Activated CD4-positive, alpha-beta T cell treated with anti-CD3 and anti-CD28 coated beads, Interleukin-2, Interleukin-6, amounts not matched to agents 100 ng/mL and 50 ng/mL, durations not matched to agents 16 hours and 8 hours (primary cell): ENCODE results near the gene KISS1.

Experiments
- DNase-seq: peaks from one replicate; pipeline ENCODE4 v3.0.0-alpha.2; 2020

KISS1 gene

DNA sequence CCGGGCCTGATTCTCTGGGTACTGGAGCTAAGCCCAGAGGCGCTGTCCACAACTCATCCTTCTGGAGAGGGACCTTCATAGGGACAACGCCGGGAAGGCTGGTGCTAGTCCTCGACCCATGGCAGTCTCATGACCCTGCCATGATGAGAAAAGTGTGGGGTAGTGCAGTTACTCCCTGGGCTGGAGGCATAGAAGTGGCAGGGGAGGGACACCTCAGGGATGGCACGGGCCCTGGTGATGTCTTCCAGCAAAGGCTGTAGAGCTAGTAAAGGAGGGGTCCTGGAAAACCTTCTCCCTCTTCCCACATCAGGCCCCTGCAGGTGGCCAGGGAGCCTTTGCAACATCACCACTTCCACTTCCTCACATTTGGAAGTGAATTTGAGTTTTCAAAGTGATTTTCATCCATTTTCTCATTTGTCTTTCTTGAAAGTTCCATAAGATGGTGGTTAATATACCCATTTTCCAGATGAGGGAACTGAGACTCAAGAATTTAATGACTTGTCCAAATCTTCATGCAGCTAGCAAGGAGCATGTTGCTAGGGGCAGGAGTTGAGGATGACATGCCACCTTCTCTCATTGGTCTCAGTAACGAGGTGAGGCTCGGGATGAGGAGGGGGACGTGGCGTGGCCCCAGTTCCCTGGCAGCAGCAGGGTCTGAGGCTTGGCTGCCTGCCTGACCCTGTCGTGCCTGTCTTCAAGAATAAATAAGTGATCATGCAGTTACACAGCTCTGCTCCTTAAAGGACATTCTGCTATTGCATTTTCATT is 20.8 kb upstream of the KISS1 start:
- DNase-seq = no peak

DNA sequence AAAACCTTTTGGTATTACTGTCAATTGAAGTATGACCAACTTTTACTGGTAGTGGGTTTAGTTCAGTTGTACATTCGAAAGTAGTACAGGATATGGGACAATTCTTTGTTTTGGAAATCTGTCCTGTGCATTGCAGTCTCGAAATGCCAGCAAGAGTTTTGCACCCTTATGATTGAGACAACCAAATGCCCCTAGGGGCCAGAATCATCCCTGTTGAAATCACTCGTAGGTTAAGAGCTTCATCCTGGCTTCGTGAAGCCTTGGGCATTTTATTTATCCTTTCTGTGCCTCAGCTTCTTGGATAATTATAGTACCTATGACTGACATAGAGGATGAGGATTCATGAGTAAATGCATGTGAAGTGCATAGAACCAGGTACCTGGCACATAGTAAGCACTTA is 19.9 kb upstream of the KISS1 start:
- DNase-seq = no peak

DNA sequence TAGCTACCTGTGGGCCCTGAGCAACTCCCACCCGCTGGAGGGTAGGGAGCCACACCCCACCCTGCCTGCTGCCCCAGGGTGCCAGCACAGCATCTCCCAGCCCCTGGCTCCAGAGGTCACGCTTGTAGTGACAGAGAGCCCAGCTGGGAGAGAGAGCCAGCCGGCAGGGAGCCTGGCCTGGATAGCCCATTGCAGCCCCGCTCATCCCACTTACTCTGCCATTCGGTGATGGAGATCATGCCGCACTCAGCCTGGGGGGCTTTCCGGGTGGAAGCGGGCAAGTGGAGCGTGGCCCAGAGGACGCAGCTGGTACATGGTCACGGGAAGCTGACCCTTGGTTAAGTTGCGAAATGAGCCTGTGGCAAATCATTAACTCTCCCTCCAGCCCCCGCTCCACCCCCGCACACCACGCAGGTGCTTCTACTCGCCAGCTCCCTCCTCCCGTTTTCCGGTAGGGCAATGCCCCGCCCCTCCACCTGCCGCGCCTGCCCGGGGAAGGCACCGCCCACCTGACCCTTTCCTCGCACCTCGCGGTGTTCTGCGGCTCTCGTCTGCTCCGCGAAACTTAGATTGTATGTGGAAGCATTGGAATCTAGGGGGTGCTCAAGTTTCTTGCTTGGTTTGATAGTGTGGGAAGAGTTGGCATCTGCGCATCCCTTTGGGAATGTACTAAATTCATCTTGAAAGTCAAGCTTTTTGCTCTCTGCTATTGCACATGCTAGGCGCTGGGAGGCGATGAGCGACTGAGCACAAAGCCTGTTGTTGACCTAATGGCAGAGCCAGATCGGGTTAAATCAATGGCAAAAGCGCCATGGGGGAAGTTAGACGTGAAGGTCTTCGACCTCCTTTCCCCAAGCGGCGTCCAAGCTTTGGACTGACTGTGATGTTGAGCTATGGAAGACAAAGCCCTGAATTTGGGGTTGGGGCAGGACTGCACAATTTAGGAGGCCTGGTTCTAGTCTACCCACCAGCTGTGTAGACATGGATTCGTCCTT is 17.7 kb upstream of the KISS1 start, which contains the start of gene GOLT1A:
Gene GOLT1A (minus strand): TSS at position 321 of the 995 bp plus-strand sequence. CDS start 82 bp downstream, at position 239.
- DNase-seq = peak; percentile 41

DNA sequence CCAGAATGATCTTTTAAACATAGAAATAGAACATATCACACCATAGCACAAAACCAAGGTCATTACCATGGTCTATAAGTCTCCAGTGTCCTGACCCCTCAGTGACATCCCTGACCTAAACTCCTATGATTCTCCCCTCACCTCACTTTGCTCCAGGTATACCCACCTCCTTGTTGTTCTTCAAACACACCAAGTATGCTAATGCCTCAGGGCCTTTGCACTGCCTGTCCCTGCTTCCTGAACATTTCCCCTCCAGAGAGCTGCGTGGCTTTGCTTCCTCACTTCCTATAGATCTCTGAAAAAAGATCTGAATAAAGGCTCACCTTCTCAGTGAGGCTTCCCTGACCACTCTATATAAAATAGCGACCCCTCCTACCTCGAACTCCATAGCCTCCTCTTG is 16.4 kb upstream of the KISS1 start:
- no peak for DNase-seq

DNA sequence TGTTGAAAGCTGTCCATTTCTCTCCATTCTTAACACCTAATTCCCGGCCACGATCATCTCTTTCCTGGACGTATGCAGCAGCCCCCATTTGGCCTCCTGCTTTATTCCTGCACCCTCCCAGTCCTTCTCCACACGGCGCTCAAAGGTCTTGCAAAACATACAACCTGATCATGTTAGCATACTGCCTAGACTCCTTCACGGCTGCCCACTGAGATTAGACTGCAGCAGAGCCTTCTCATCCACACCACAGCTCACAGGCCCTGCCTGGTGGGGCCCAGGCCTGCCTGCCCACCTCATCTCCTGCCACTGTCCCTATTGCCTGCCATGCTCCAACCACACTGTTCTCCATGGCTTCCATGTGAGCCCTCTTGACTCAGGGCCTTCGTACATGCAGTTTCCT is 14.8 kb upstream of the KISS1 start:
- DNase-seq = no peak

DNA sequence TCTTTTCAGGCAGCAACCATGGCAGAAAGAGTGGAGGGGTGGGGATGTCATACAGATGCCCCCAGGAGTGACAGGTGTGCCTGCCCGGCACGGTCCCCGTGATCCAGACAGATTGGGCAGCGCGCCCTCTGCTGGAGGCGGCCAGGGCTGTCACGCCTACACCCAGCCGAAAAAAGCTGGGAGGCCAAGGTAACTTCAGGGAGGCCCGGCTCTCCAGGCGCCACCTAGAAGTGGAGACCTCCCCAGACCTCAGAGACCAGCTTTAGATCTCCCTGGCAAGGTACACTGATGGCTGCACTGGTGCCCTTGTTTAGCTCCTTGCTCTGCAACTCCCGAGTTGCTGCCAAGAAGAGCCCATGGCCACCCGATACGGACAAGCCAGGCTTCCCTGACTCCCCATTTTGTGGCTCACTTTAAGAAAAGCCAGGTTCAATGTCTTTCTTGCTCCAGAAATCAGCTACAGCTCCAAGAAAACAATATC is 10.9 kb upstream of the KISS1 start:
- DNase-seq = peak; percentile 78

DNA sequence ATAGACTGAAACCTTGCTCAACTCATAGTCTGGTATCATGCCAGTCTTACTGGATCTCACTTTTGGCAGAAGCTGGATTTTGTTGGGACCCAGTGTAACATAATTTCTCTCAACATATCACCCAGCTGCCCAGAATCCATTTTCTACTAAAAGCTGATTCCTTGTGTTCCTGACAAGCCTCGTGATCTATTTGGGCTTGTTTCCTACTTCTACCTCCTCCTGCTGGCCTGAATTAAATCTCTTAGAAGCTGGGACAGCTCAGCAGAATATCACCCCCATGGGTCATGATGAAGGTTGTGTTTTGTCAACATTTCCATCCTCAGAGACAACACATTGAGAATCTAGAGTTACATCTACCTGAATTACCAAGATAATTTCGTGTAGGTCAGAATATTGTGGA is 9.8 kb upstream of the KISS1 start:
- DNase-seq = no peak

DNA sequence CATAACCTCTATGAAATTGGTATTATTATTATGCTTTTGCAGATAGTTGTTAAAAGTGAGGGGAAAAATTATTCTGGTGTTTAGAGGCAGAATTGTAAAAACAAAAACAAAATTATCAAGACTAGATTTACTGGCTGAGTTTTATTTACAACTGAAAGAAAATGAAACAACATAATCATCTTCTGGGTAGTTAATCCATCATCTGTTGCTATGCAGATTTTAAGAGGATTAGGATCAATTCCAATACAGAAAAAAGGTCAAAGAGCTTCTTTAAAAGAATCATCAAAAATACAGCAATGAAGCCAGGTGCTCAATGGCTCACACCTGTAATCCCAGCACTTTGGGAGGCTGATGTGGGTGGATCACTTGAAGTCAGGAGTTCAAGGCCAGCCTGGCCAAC is 9.2 kb upstream of the KISS1 start:
- DNase-seq = no peak

DNA sequence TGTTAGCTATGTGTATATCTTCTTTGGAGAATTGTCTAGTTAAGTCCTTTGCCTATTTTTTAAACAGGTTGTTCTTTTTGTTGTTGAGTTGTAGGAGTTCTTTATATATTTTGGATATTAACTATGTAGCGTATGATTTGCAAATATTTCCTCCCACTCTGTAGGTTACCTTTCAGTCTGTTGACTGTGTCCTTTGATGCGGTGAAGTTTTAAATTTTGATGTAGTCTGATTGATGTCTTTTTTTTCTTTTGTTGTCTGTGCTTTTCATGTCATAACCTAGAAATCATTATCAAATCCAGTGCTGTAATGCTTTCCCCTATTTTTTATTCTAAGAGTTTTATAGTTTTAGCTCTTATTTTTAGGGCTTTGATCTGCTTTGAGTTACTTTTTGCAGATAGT is 8.7 kb upstream of the KISS1 start:
- DNase-seq = no peak

DNA sequence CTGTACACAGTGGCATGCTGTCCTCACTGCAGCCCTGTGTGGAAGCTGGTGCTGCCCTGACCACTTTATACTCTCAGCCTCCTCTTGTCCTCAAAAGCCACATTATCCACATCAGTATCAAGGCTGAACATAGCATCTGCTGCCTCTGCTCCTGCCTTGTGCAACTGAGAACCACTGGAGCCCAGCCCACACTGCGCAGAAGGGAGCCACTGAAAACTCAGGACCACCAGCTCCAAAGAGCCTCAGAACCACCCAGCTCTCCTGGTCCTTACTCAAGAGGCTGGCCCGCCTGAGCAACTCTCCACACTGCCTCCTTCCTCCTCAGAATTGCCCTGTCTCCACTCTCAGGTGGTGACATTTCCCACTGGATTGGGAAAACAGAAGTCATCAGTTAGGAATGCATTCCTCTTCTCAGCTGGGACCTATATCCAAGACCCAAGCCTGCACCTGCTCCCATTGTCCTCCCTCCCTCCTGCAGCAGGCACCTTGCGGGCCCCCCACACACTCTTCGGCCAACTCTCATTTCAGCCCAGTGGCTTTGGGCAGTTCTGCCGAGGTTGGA is 7.0 kb upstream of the KISS1 start:
- DNase-seq = no peak

DNA sequence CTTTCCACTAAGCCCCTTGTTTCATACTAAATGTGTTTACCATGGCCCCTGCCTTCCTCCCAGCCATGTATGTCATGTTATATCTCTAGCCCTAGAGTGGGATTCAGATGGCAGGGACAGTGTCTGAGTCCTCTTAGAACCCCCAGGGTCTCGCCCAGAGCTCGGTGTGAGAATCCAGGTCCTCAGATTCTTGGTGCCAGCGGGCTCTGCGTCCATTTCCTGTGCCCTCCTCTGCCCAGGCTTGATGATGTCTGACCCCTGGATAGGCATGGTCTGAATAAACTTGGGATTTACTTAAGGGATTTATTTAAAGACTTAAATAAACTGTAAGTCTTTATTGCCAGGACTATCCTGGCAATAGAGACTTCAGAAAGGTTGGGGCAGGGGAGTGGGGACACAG is 6.2 kb upstream of the KISS1 start:
- no peak for DNase-seq

DNA sequence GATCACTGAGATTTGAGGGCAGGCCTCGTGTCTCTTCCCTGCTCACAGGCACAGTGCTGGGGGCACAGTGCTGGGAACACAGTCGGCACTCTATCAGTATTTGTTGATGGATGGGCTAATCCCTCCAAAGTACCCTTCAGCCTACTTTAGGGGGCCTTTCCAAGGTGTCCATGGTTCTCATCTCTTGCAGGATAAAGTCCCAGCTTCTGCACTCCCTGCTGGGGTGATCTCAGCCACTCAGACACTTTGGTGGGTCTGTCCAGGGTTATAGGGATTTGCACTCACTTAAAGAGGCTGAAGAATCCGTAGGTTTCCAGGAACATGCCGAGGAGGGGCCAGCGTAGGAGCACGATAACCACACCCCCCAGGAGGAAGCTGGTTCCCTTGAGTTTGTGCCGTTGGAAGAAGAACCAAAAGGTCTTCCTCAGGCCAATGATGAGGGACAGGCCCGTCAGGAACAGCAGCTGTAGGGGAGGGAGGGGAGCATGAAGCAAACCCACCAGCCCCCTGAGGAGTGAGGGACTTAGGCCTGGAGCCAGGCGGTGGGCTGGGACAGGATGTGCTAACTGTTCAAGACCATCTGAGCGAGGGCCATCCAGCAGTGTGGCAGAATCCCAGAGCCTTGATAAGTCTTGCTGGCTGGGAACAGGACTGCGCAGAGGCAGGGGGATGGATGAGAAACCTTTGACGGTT is 5.2 kb upstream of the KISS1 start:
- DNase-seq = no peak

DNA sequence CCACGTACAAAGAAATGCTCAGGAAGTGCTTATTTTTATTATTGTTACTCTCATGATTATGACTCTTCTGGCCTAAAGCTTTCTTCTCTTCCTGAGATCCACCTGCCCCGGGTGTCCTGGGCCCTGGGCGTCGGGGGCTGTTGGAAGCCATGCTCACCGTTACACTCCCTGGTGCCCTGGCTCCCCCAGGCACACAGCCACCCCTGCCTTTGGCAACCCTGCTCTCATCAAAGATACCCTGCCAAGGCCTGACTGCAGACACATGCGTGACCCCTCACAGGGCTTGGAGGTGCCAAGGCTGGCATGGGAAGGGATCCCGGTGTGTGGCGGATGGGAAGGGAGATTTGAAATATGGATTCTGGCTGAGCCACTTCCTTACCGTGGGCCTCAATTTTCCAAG is 3.3 kb upstream of the KISS1 start:
- no peak for DNase-seq

DNA sequence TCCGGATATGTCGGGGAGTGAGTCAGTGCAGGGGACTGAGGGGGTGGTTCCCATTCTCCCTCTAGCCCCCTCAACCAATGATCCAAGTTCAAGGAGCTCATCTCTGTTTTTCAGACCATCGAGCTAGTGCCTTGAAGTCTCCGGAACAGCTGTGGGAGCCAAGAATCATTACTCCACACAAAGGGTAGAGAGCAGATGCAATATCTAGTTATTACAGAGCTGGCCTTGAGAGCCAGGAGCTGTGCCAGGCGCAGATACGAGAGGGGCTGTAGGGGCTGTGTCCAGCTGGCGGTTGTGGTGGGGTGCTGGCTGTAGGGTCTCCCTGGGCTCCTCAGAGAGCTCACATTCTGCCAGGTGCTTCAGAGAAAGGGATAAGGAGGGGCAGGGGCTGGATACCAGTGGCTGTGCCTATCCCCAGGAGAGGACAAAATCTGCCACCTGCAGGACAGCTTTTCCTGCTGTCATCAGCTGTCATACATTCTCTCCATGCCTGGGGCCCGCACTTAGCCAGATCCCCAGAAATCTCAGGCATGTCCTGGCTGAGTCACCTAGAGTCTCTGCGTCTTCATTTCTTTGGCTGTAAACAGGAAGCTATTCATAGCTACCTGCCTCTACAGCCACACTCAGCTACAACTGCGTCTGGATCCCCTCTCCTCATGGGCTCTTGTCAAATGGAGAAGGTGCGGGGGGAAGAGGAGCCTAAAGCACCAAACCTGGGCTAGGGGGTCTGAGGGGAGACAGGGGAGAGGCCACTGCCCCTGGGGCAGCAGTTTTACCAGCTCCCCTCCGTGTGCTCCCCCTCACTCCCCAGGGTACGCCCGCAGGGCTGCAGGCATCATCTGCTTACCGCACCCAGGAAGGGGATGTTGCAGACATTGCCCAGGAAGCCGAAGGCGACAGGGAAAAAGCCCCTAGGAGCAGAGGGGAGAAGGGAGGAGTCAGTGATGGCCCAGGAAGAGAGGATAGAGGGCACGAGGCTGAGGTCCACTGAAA is 2.4 kb upstream of the KISS1 start:
- DNase-seq = no peak

DNA sequence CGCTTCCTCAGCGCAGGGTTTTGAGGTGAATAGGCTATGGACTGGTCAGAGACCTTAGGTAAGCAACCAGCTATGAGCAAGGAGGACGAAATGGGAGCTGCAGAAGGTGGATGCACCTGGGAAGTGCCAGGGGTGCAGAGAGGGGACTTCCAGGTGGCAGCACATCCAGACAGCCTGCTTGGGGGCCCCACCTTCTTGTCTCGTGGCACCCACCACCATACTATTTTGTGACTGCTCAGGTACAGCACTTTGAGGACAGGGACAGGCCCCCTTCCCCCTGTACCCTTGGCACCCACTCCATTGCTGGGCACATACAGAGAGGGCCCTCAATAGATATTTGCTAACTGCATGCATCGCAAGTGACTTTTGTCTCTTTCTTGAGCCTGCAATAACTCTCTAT is 777 bp upstream of the KISS1 start:
- no peak for DNase-seq

DNA sequence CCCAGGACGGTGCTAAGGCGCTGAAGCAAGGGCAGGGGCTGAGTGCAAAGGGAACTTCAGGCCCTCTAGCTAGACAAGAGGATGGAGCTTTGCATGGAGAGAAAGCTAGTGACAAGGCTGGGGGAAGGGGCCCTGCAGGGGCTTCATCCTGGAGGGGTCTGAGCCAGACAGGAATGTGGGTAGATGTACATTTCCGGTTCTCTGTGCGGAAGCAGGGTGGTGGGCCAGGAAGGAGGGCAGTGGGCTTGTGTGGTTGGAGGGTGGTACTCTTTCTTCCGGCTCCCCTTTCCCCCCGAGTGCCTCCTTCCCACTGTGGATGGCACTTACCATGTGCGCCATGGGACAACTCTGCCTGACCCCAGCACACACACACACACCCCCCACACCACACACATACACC is 1.5 kb downstream of the KISS1 start:
- no peak for DNase-seq

DNA sequence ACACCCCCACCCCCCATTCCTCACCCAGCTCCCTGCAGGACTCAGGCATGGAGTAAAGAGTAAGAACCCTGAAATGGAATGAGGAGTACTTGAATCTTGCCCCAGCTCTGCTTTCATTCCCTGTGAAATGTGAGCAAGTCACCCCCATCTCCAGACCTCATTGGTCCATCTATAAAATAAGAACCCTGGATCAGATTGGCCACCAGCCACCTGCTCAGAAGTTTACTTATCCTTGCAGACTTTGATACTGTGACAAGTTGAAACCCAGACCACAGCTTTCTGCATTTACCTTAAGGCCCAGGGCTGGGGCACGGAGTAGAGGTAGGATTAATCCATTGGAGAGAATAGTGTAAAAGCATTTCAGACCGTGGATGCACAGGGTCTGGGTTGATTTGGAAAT is 2.2 kb downstream of the KISS1 start:
- DNase-seq = no peak

DNA sequence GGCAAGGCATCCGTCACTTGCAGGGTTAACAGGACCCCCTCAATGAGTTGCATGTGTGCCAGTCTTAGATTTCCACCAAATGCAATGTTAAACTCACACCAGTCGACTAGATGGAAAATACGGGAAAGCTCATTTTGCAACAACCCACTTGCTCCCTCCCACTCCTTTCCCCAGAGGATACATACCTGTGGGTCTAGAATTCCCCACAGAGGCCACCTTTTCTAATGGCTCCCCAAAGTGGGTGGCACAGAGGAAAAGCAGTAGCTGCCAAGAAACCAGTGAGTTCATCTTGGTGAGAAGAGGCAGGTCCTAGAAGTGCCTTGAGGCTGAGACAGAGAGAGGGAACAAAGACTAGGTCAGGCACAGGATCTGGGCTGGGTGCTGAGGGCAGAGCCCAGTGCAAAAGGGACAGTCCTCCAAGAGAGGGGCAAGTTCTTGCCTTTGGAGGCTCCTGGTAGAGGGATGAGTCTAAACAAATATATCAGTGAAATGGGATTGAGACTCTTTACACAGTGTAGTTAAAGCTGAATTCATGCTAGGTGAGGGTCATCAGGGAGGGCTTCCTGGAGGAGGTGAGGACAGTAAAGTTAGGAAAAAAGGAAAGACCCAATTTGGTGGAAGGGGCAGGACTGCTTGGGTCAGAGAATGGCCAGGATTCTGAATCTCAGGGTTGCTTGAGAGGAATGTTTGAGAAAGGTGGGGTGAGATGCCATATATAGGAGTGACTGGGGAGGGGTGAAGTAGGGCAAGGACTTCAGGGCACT is 3.5 kb downstream of the KISS1 start:
- DNase-seq = no peak

DNA sequence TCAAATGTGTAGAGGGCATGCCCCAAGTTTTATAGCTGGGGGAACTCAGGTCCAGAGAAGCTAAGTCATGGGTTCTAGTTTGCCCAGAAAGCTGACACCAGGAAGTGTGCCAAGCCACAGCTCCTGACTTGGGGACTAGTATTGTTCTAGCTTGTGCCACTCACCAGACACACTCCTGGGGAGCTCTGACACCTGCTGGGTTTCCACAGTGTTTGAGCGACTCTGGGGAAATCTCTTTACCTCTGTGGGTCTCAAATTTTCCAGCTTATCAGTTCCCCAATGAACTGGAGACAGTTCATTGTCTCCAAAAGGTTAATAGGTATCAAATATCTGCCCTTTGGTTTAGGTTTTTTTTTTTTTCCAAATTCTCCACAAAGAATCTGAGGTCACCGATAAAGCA is 4.2 kb downstream of the KISS1 start:
- no peak for DNase-seq

DNA sequence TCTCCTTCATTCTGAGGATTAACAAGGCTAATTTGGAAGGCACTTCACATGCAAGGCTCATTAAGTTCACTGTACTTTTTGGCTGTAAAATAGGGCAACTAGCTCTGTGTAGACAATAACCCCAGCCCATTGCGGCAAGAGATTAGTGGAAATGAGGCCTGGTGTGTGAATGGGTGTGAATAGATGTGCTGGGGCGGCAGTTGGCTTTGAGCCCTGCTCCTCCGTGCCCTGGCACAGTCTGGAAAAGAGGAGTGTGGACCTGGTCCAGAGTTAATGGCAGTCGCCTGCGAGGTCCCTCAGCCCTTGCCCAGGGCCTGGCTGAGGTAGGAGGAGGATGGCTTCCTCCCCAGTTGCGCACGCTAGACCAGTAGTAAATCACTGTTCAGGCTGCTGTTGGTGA is 4.8 kb downstream of the KISS1 start:
- no peak for DNase-seq
